ENCODE data around the gene CWC27. TPM values are rescaled to one million over a fixed set of nuclear protein-coding genes. Genes with fewer than 3 reads are reported as not detected.

CWC27 gene
- total and polyA plus RNA-seq, 2 of the 13 experiments (the other 11 are each of a cell fraction or from before 2014, with no cell fraction given): 21.1 to 25.7 TPM

DNA sequence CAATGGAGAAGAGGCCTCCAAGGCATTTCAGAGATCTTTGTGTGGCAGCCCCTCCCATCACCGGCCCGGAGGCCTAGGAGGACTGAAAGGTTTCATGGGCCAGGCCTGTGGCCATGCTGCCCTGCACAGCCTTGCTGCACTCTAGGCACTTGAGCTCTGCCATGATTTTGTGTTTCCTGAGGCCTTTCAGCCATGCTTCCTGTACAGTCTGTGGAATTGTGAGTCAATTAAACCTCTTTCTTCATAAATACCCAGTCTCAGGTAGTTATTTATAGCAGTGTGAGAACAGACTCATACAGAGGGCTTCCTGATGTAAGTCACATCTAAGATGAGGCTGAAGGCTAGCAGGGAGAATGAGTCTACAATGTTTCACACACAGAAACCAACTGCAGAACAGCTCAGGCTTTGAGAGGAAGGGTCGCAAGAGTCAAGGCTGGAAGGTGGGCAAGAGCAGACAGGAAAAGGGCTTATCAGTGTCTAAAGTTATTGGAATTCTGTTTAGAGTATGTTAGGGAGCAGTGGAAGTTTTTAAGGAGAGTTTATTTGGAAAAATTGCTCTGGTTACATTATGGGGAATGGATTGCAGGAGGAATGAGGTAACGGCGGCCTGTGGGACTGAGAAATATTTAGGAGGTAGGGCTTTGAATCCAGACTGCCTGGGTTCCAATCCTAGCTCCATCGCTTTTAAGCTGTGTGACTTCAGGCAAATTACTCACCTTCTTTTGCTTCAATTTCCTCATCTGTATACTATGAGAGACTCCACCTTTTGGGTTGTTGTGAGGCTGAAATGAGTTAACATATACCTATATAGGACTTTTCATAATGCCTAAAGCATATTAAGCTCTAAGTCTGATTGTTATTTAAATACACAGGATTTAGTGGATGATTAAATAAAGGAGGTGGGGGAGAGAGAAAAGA lies 291.2 kb downstream of the CWC27 start (continued):
- TF ChIP-seq SOX13 (IDR thresholded peaks at IDR 0.05): no peak
- no peak for TF ChIP-seq SOX13 (CRISPR knock-in tag; conservative IDR thresholded peaks at IDR 0.05 in 1 of 2, IDR thresholded peaks at IDR 0.05 in 1 of 2)

GRCh38 chr5:65061250-65061973 lies 292.7 kb downstream of the CWC27 start:
- in situ Hi-C loops (cut with HindIII; ENCODE audit: extremely low pct_ligation_motif_present, low pct_unique_long_range_greater_than_20kb): no loop called here
- FAIRE-seq (no peak), DNase-seq (ENCODE audit: low spot score) (no peak), ATAC-seq (no peak)
- intact Hi-C loops (cut with micrococcal nuclease; ENCODE audit: unreplicated experiment): no loop called here
- no peaks in the 10 kb centered on the region for H3K79me2 ChIP-seq (ENCODE audit: insufficient read depth, low read length)
- ChIA-PET CTCF (ENCODE audit: low intra/inter-chr PET ratio, low total read pairs) (no interaction called here), POLR2A (no interaction called here)
- no peaks in the 10 kb centered on the region for H3K9me3 ChIP-seq (ENCODE audit: low read length)
- H3K27me3 ChIP-seq (ENCODE audit: control insufficient read depth in 1 of 2, insufficient read depth in 2 of 2, low read length in 2 of 2): peaks cover 2 to 13% of the 10 kb centered on the region in 2 experiments; a peak in 1 of 5 replicates
- H3K9ac ChIP-seq (ENCODE audit: insufficient read depth, low read depth, low read length): no peak overlapping the region
- H3K4me1 ChIP-seq (ENCODE audit: insufficient read depth, low read length): no peaks in the 10 kb centered on the region
- no peaks in the 10 kb centered on the region for H3K36me3 ChIP-seq (replicated peaks in 1 of 2; ENCODE audit: control insufficient read depth in 1 of 2, insufficient read depth in 2 of 2, low read length in 2 of 2)
- H3K27ac ChIP-seq (ENCODE audit: extremely low read length, insufficient read depth, low read length): no peak overlapping the region
- 27% methylated on average over 8 of the region's 9 CpGs for WGBS (ENCODE audit: low lambda C conversion rate)
- BruUV-seq (replicated peaks): no TSS peak
- H4K20me1 ChIP-seq (ENCODE audit: insufficient read depth, low read length): no peaks in the 10 kb centered on the region
- H3K4me3 ChIP-seq (replicated peaks in 1 of 3; ENCODE audit: insufficient read depth in 1 of 3, low read depth in 2 of 3, low read length in 3 of 3): no peak overlapping the region
- no peak overlapping the region for H3K4me2 ChIP-seq (ENCODE audit: low read depth, low read length)
- TF ChIP-seq CBX1 (IDR thresholded peaks at IDR 0.05; ENCODE audit: low read depth) (no peak), POGZ (CRISPR knock-in tag; IDR thresholded peaks at IDR 0.05) (no peak)
- no peak overlapping the region for H2AFZ ChIP-seq (ENCODE audit: low read length)

GRCh38 chr5:65061974-65062353 lies 293.2 kb downstream of the CWC27 start:
- FAIRE-seq (no peak), DNase-seq (ENCODE audit: low spot score) (no peak), ATAC-seq (no peak)
- H3K4me1 ChIP-seq (ENCODE audit: insufficient read depth, low read length): no peaks in the 10 kb centered on the region
- TF ChIP-seq POLR2G (IDR thresholded peaks at IDR 0.05; ENCODE audit: low read depth, low read length) (no peak), ZNF619 (CRISPR knock-in tag; IDR thresholded peaks at IDR 0.05) (no peak)
- H3K27ac ChIP-seq (ENCODE audit: extremely low read length, insufficient read depth, low read length): no peak overlapping the region
- ChIA-PET CTCF (ENCODE audit: low intra/inter-chr PET ratio, low total read pairs) (no interaction called here), POLR2A (no interaction called here)
- no peak overlapping the region for H3K4me2 ChIP-seq (ENCODE audit: low read depth, low read length)
- no peak overlapping the region for H3K4me3 ChIP-seq (replicated peaks in 1 of 3; ENCODE audit: insufficient read depth in 1 of 3, low read depth in 2 of 3, low read length in 3 of 3)
- 0% methylated on average over 1 of the region's 1 CpG for WGBS (ENCODE audit: low lambda C conversion rate)
- no peak overlapping the region for H3K9ac ChIP-seq (ENCODE audit: insufficient read depth, low read depth, low read length)
- no TSS peak for BruUV-seq (replicated peaks)
- H3K79me2 ChIP-seq (ENCODE audit: insufficient read depth, low read length): no peaks in the 10 kb centered on the region
- in situ Hi-C loops (cut with HindIII; ENCODE audit: extremely low pct_ligation_motif_present, low pct_unique_long_range_greater_than_20kb): no loop called here
- no peak overlapping the region for H2AFZ ChIP-seq (ENCODE audit: low read length)
- no peaks in the 10 kb centered on the region for H3K9me3 ChIP-seq (ENCODE audit: low read length)
- intact Hi-C loops (cut with micrococcal nuclease; ENCODE audit: unreplicated experiment): no loop called here
- H3K36me3 ChIP-seq (replicated peaks in 1 of 2; ENCODE audit: control insufficient read depth in 1 of 2, insufficient read depth in 2 of 2, low read length in 2 of 2): no peaks in the 10 kb centered on the region
- H4K20me1 ChIP-seq (ENCODE audit: insufficient read depth, low read length): no peaks in the 10 kb centered on the region
- H3K27me3 ChIP-seq (ENCODE audit: control insufficient read depth in 1 of 2, insufficient read depth in 2 of 2, low read length in 2 of 2): peaks cover 2 to 14% of the 10 kb centered on the region in 2 experiments; a peak in 1 of 5 replicates
